Measurements from ENCODE around the gene SMYD4.

DNA sequence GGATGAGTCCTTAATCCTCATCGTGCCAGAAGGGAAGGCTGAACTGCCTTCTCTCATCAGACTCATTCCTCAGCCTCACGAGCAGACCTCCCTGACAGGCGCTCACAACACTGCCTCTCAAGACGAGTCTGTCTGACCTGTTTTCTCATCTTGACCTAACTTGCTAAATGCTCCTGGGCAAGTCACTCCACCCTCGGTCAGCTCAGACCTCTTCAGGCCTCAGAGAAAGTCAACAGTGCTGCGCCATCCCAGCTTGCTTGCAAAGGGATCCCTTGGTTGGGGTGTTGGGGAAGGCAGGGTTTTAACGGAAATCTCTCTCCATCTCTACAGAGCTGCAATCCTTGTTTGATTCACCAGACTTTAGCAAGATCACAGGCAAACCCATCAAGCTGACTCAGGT is 52.8 kb downstream of the SMYD4 start:
- TF ChIP-seq CTCF (IDR thresholded peaks at IDR 0.05) (no peak), EZH2 (IDR thresholded peaks at IDR 0.05; ENCODE audit: borderline replicate concordance, insufficient read depth, low read depth, low read length, poor library complexity, severe bottlenecking) (no peak)

Data from B cell (primary cell).